B cell (primary cell): ENCODE data around the gene GUCY2F.

Source experiments
- EZH2 ChIP-seq: IDR thresholded peaks from 2 replicates; pipeline ENCODE4 v1.6.1; 2012; ENCODE audit warnings: borderline replicate concordance, low read depth, mild to moderate bottlenecking, moderate library complexity, low read length; ENCODE audit not compliant: insufficient read depth, poor library complexity, severe bottlenecking
- TF ChIP-seq, protein P1 (sequence below): fragments of 200-600 bp; IDR thresholded peaks from one replicate; pipeline ENCODE4 v1.8.0; 2022; ENCODE audit warnings: antibody characterized with exemption, mild to moderate bottlenecking

DNA sequence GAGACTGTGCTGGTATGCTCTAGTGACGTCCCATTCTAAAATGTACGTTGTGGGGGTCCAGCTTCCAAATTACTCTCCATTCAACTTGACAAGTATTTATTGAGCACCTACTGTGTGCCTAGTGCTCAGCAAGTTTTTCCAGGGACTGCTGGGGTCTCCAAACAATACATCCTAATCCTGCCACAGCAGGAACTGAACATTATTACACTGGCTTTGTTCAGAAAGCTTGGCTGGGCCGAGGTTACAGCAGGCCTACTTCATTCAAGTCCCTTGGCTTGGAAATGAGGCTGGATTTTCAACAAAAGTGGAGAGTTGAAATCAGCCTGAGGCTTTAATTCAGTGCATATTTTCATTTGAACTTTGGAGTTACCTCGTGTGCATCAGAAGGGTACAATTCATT lies 78.0 kb downstream of the GUCY2F start:
- no peak for TF ChIP-seq EZH2
- TF ChIP-seq, protein P1, sequence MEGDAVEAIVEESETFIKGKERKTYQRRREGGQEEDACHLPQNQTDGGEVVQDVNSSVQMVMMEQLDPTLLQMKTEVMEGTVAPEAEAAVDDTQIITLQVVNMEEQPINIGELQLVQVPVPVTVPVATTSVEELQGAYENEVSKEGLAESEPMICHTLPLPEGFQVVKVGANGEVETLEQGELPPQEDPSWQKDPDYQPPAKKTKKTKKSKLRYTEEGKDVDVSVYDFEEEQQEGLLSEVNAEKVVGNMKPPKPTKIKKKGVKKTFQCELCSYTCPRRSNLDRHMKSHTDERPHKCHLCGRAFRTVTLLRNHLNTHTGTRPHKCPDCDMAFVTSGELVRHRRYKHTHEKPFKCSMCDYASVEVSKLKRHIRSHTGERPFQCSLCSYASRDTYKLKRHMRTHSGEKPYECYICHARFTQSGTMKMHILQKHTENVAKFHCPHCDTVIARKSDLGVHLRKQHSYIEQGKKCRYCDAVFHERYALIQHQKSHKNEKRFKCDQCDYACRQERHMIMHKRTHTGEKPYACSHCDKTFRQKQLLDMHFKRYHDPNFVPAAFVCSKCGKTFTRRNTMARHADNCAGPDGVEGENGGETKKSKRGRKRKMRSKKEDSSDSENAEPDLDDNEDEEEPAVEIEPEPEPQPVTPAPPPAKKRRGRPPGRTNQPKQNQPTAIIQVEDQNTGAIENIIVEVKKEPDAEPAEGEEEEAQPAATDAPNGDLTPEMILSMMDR, result no peak
